Spleen (tissue), 7 donors: ENCODE measurements around the gene PRDM16.

ENCODE experiments used
- POLR2A ChIP-seq, 3 donors: fragments of 450-650 bp; IDR thresholded peaks; one replicate each; pipeline ENCODE4 v1.5.1; 2017; ENCODE audit warnings: antibody characterized with exemption in 3 of 3, mild to moderate bottlenecking in 1 of 3
- TF ChIP-seq, protein P1 (sequence below), 11 experiments: fragments of 200-600 bp in 7 of 11; fragments of 450-650 bp in 4 of 11; sonication (generic) in 4 of 11; IDR thresholded peaks in 8 of 11; conservative IDR thresholded peaks in 3 of 11; 1 replicate in 7 of 11; 2 replicates in 4 of 11; pipeline versions ENCODE4 v1.4.0 to v1.8.0; 2016 to 2021; ENCODE audit warnings: antibody characterized with exemption in 11 of 11, inconsistent platforms in 4 of 11, mild to moderate bottlenecking in 1 of 11
- donor health status: DM: no; HTN: no; CAD: no; lungs with moderate emphysema.
- donor health status: DM: no; HTN: no; CAD: no.
- donor health status: DM: no; HTN: no; CAD: no.

DNA sequence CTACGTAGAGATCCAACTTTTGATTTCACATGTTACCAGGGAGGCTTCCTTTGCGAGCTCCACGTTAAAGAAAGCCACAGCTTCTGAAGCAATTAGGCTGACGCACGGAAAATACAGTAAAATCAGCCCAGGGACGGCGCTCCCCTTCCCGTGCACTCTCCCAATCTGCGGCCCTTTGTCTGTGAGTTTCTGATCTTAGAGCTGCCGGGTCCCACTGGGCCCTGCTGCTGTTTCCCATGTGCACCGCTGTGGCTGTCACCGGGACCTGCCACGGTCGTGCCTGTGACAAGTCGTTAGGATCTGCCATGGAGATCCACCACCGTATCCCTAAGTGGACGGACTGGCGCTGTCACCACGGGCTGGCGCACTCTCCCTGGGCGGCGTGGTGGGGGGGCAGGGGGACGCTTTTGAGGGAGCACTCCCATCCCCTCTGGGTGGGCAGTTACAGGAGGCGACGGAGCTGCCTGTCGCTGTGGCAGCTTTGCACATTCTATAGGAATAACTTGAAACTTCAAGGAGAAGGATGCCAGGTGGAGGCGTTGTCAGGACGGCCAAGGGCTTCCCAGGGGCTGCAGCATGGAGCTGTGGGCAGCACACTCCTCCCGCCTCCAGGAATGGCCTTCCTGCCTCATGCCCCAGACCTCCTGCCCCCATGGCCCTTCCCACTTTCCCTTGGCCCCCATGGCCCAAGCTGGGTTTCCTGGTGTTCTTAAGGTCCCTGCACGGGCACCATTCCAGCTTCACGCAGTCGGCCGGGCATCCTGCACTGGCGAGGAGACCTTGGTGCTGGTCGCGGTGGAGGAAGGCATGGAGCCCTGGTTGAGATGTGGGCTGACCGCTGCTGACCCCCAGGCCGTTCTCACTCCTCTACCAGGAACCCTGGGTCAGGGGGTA, 85.1 kb downstream of the PRDM16 start:
- no peak for TF ChIP-seq POLR2A (IDR thresholded peaks at IDR 0.05)
- TF ChIP-seq, protein P1, sequence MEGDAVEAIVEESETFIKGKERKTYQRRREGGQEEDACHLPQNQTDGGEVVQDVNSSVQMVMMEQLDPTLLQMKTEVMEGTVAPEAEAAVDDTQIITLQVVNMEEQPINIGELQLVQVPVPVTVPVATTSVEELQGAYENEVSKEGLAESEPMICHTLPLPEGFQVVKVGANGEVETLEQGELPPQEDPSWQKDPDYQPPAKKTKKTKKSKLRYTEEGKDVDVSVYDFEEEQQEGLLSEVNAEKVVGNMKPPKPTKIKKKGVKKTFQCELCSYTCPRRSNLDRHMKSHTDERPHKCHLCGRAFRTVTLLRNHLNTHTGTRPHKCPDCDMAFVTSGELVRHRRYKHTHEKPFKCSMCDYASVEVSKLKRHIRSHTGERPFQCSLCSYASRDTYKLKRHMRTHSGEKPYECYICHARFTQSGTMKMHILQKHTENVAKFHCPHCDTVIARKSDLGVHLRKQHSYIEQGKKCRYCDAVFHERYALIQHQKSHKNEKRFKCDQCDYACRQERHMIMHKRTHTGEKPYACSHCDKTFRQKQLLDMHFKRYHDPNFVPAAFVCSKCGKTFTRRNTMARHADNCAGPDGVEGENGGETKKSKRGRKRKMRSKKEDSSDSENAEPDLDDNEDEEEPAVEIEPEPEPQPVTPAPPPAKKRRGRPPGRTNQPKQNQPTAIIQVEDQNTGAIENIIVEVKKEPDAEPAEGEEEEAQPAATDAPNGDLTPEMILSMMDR (IDR thresholded peaks at IDR 0.05 in 8 of 11, conservative IDR thresholded peaks at IDR 0.05 in 3 of 11): no peak
